ENCODE measurements around the gene ZNF561. TPM values are rescaled to one million over a fixed set of nuclear protein-coding genes. Genes with fewer than 3 reads are reported as not detected.
"Not testable (repeated sequence)": the region's sequence is repeated elsewhere in the genome, so short reads cannot be mapped to it uniquely, and the experiment has no call there.

Gene ZNF561
- total and polyA plus RNA-seq, 2 experiments from 2014 or later: 16.0 to 24.8 TPM

DNA sequence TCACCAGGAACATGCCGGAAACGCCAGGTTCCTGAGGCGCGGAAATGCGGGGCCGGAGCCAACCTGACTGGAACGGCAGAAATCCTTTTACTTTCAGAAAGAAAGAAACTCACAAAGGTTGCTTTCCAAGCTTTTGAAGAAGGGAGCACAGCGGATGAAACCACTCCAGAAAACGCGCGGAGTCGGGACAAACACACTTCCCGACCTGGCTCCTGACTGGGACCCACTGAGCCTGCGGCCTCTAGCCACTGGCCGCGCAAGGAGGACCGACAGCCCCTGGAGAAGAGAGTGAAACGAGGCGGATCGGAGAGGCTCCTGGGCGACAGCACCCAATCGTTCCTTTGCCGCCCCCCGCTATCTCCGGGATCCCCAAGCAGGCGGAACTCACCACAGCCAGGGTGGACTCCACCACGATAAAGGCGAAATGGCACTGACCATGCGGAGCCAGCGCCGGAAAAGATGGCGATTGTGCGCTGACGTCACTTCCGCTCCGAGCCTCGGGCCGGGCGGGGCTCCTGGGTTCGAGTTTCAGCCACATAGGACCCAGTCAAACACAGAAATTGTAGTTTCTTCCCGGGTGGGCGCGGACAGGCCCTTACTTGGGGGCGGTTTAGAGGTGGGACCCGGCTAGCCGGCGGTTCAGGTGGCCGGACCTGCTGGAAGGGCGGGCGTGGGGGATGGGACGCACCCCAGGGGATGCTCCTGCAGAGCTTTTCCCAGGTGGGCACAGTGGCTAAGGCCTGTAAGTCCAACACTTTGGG is 36.8 kb downstream of the ZNF561 start, which contains the start of gene ZNF121:
ZNF121 (minus strand) TSS at position 432 of the 761 bp plus-strand sequence. CDS start 16,407 bp downstream, outside the sequence.
- WGBS, 2 experiments (ENCODE audit: low coverage in 1 of 2, low lambda C conversion rate in 2 of 2, missing lambda C conversion rate in 2 of 2): 1 to 2% methylated on average over 46 to 51 of the region's 51 CpGs
- H3F3A ChIP-seq (ENCODE audit: insufficient read depth): peaks cover 10% of the 10 kb centered on the region; the same call in 1 of the 2 replicates
- DNase-seq: peak; percentile 92
- H3K4me3 ChIP-seq: peak within 1 kb of the TSS; percentile 83
- peaks cover under 1% of the 10 kb centered on the region; the same call in 1 of the 2 replicates for H4K20me1 ChIP-seq (ENCODE audit: insufficient read depth)
- no peaks in the 10 kb centered on the region for H3K9me3 ChIP-seq (ENCODE audit: low read depth)
- TF ChIP-seq EZH2 (IDR thresholded peaks at IDR 0.05; ENCODE audit: insufficient read depth, poor library complexity, severe bottlenecking) (no peak), EZH2phosphoT487 (IDR thresholded peaks at IDR 0.05; ENCODE audit: insufficient read depth, low read depth) (no peak)
- no peaks in the 10 kb centered on the region for H3K27me3 ChIP-seq (replicated peaks; ENCODE audit: insufficient read depth)
- peak within 1 kb of the TSS; percentile 63 for H3K27ac ChIP-seq
- in situ Hi-C loops (cut with MboI): no loop called here
- peak within 1 kb of the TSS; percentile 90 for H2AFZ ChIP-seq
- 0 out of 2 replicates have a peak, but pooled peaks cover 3% of the 10 kb centered on the region for H3K36me3 ChIP-seq (ENCODE audit: low read depth)
- H3K4me1 ChIP-seq (ENCODE audit: insufficient read depth): 0 out of 2 replicates have a peak, but pooled peaks cover 4% of the 10 kb centered on the region
- no peaks in the 10 kb centered on the region for H3K9me2 ChIP-seq (ENCODE audit: insufficient read depth)
- H3K4me2 ChIP-seq (ENCODE audit: unreplicated experiment): peak within 1 kb of the TSS; percentile 91
- H3K9ac ChIP-seq: peak within 1 kb of the TSS; percentile 85
- peaks cover 55% of the 10 kb centered on the region for H3K79me2 ChIP-seq (ENCODE audit: insufficient read depth)

DNA sequence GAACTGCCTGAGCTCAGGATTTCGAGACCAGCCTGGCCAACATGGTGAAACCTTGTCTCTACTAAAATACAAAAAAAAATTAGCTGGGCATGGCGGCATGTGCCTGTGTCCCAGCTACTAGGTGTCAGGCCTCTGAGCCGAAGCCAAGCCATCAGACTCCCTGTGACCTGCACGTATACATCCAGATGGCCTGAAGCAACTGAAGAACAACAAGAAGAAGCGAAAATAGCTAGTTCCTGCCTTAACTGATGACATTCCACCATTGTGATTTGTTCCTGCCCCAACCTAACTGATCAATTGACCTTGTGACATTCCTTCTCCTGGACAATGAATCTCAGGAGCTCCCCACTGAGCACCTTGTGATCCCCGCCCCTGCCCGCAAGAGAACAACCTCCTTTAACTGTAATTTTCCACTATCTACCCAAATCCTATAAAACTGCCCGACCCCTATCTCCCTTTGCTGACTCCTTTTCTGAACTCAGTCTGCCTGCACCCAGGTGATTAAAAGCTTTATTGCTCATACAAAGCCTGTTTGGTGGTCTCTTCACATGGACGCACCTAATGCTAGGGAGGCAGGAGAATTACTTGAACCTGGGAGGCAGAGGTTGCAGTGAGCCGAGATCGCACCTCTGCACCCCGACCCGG is 38.8 kb downstream of the ZNF561 start:
- H2AFZ ChIP-seq; H3K27me3 ChIP-seq (replicated peaks; ENCODE audit: insufficient read depth); H3K27ac ChIP-seq; H3K9ac ChIP-seq; H3K4me1 ChIP-seq (ENCODE audit: insufficient read depth); H3K4me3 ChIP-seq; H3K9me2 ChIP-seq (ENCODE audit: insufficient read depth); H3K9me3 ChIP-seq (ENCODE audit: low read depth); H4K20me1 ChIP-seq (ENCODE audit: insufficient read depth); H3K36me3 ChIP-seq (ENCODE audit: low read depth); in situ Hi-C loops (cut with MboI); H3K4me2 ChIP-seq (ENCODE audit: unreplicated experiment); DNase-seq: not testable (repeated sequence)
- Histone ChIP-seq H3F3A (ENCODE audit: insufficient read depth) (peaks cover 14% of the 10 kb centered on the region; the same call in 1 of the 2 replicates), H3K79me2 (ENCODE audit: insufficient read depth) (peaks cover 76% of the 10 kb centered on the region)
- 96 to 98% methylated on average over 13 of the region's 13 CpGs for WGBS, 2 experiments (ENCODE audit: low coverage in 1 of 2, low lambda C conversion rate in 2 of 2, missing lambda C conversion rate in 2 of 2)

DNA sequence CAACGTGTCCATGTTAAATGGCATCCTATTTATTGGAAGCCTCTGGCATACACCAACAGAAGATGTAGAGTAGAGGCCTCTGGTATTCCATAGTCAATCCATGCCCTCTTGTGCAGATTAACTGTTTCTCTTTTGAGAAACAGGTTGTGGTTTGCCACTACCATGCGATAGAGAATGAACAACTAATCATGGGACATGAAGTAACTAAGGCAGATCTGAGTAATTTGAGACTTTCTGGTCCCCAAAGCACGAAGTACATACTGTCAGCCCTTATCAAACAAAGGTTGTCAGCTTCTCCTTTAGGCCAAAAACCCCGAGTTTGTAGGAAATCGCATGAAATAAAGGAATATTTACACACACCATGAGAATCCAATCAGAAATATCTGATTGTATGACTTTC is 40.3 kb downstream of the ZNF561 start:
- no peak overlapping the region for H3K4me2 ChIP-seq (ENCODE audit: unreplicated experiment)
- no peak overlapping the region for H3K4me3 ChIP-seq
- WGBS, 2 experiments (ENCODE audit: low coverage in 1 of 2, low lambda C conversion rate in 2 of 2, missing lambda C conversion rate in 2 of 2): 95 to 96% methylated on average over 5 of the region's 5 CpGs
- 0 out of 2 replicates have a peak, but pooled peaks cover 4% of the 10 kb centered on the region for H3K4me1 ChIP-seq (ENCODE audit: insufficient read depth)
- H3K9ac ChIP-seq: no peak overlapping the region
- no peak for DNase-seq
- H3K27ac ChIP-seq: no peak overlapping the region
- H3K36me3 ChIP-seq (ENCODE audit: low read depth): 0 out of 2 replicates have a peak, but pooled peaks cover 10% of the 10 kb centered on the region
- in situ Hi-C loops (cut with MboI): no loop called here
- H3F3A ChIP-seq (ENCODE audit: insufficient read depth): peaks cover 14% of the 10 kb centered on the region; the same call in 1 of the 2 replicates
- TF ChIP-seq EZH2phosphoT487 (IDR thresholded peaks at IDR 0.05; ENCODE audit: insufficient read depth, low read depth) (no peak), EZH2 (IDR thresholded peaks at IDR 0.05; ENCODE audit: insufficient read depth, poor library complexity, severe bottlenecking) (no peak)
- H2AFZ ChIP-seq: no peak overlapping the region
- H3K9me2 ChIP-seq (ENCODE audit: insufficient read depth): no peaks in the 10 kb centered on the region
- no peaks in the 10 kb centered on the region for H3K9me3 ChIP-seq (ENCODE audit: low read depth)
- H3K27me3 ChIP-seq (replicated peaks; ENCODE audit: insufficient read depth): no peaks in the 10 kb centered on the region
- peaks cover 18% of the 10 kb centered on the region for H4K20me1 ChIP-seq (ENCODE audit: insufficient read depth)
- peaks cover 91% of the 10 kb centered on the region for H3K79me2 ChIP-seq (ENCODE audit: insufficient read depth)

DNA sequence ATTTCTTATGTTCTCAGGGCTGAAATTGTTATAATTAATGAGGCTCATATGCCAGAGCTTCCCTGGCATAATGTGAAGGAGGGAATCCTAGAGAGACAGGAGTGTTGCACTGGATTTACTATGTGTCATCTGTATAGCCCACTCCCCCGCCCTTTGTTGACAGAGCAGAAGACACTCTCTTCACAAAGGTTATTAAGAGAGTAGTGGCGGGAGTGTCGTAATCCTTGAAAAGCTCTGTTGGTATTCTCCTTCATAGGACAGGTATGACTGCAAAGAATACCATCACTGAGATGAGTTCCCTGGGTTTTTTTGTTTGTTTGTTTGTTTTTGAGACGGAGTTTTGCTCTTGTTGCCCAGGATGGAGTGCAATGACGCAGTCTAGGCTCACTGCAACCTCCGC is 50.8 kb downstream of the ZNF561 start:
- Histone ChIP-seq H3K9me3 (ENCODE audit: low read depth) (peaks cover 4% of the 10 kb centered on the region), H3F3A (ENCODE audit: insufficient read depth) (peaks cover 18% of the 10 kb centered on the region; the same call in 1 of the 2 replicates), H3K27me3 (replicated peaks; ENCODE audit: insufficient read depth) (no peaks in the 10 kb centered on the region), H3K36me3 (ENCODE audit: low read depth) (peaks cover 44% of the 10 kb centered on the region), H3K4me3 (no peak overlapping the region), H3K9ac (no peak overlapping the region), H4K20me1 (ENCODE audit: insufficient read depth) (peaks cover 15% of the 10 kb centered on the region; the same call in 1 of the 2 replicates), H3K79me2 (ENCODE audit: insufficient read depth) (peaks cover 96% of the 10 kb centered on the region), H3K27ac (no peak overlapping the region), H3K4me1 (ENCODE audit: insufficient read depth) (no peaks in the 10 kb centered on the region), H3K4me2 (ENCODE audit: unreplicated experiment) (no peak overlapping the region), H2AFZ (no peak overlapping the region), H3K9me2 (ENCODE audit: insufficient read depth) (no peaks in the 10 kb centered on the region)
- TF ChIP-seq EZH2 (IDR thresholded peaks at IDR 0.05; ENCODE audit: insufficient read depth, poor library complexity, severe bottlenecking) (no peak), EZH2phosphoT487 (IDR thresholded peaks at IDR 0.05; ENCODE audit: insufficient read depth, low read depth) (no peak)
- in situ Hi-C loops (cut with MboI): no loop called here
- no peak for DNase-seq
- 95 to 100% methylated on average over 6 of the region's 6 CpGs for whole genome bisulfite sequencing, 2 experiments (ENCODE audit: low coverage in 1 of 2, low lambda C conversion rate in 2 of 2, missing lambda C conversion rate in 2 of 2)
